SK-N-SH (cell line): Measurements from ENCODE around the gene PRKCQ. TPM values are rescaled to one million over a fixed set of nuclear protein-coding genes. Genes with fewer than 3 reads are reported as not detected.

Experiments
- CTCF ChIA-PET: fragments of 300-600, 350-600 bp; formaldehyde crosslinking; extraction: SDS; loops from one replicate; lab custom pipeline; 2021; lab: Yijun Ruan, JAX
- POLR2A ChIA-PET: fragments of 350-600 bp; sonication (Branson Sonifier 250); formaldehyde crosslinking; extraction: SDS; loops from one replicate; lab custom pipeline; 2020; ENCODE audit warnings: antibody characterized with exemption, inconsistent platforms; lab: Yijun Ruan, JAX
- DNase-seq: peaks from one replicate; pipeline ENCODE4 v3.0.0; 2012
- H2AFZ ChIP-seq: fragments of 200-600 bp; sonication (generic); 2 replicates; pipeline ENCODE4 v1.8.1; 2016; ENCODE audit warnings: antibody characterized with exemption, mild to moderate bottlenecking, low read depth
- H3F3A ChIP-seq: fragments of 200-600 bp; sonication (generic); replicated peaks from 2 replicates; pipeline ENCODE3; 2016; ENCODE audit warnings: antibody characterized with exemption, mild to moderate bottlenecking; ENCODE audit not compliant: insufficient read depth
- H3K27ac ChIP-seq, 2 experiments: fragments of 200-500 bp in 1 of 2; fragments of 200-600 bp in 1 of 2; sonication (Bioruptor generic) in 1 of 2; sonication (generic), shearing (Covaris generic) in 1 of 2; 2 replicates each; pipeline versions ENCODE4 v1.5.1 to v1.6.1; 2014 to 2016; ENCODE audit warnings: low read depth in 2 of 2, inconsistent platforms in 1 of 2, low read length in 1 of 2, mild to moderate bottlenecking in 1 of 2, mixed read lengths in 1 of 2
- H3K27me3 ChIP-seq: fragments of 200-600 bp; sonication (generic), shearing (Covaris generic); 2 replicates; pipeline ENCODE4 v1.6.1; 2016; ENCODE audit warnings: mixed run types; ENCODE audit not compliant: insufficient read depth
- H3K36me3 ChIP-seq, 2 experiments: fragments of 200-500 bp in 1 of 2; fragments of 200-600 bp in 1 of 2; sonication (Bioruptor generic) in 1 of 2; sonication (generic) in 1 of 2; replicated peaks in 1 of 2; 2 replicates each; pipeline versions ENCODE3 to v1.5.1; 2014 to 2016; ENCODE audit warnings: low read length in 1 of 2, mild to moderate bottlenecking in 1 of 2; ENCODE audit not compliant: insufficient read depth in 2 of 2, control insufficient read depth in 1 of 2
- H3K4me1 ChIP-seq, 2 experiments: fragments of 200-500 bp in 1 of 2; fragments of 200-600 bp in 1 of 2; sonication (Bioruptor generic) in 1 of 2; sonication (generic), shearing (Covaris generic) in 1 of 2; 2 replicates each; pipeline versions ENCODE4 v1.5.1 to v1.6.1; 2014 to 2016; ENCODE audit warnings: low read depth in 1 of 2, low read length in 1 of 2, mixed run types in 1 of 2; ENCODE audit not compliant: insufficient read depth in 2 of 2, control insufficient read depth in 1 of 2
- H3K4me2 ChIP-seq: fragments of 200-600 bp; sonication (generic), shearing (Covaris generic); 2 replicates; pipeline ENCODE4 v1.6.1; 2017; ENCODE audit warnings: mixed run types
- H3K4me3 ChIP-seq, 2 experiments: fragments of 200-500 bp in 1 of 2; fragments of 200-600 bp in 1 of 2; sonication (Bioruptor generic) in 1 of 2; sonication (generic), shearing (Covaris generic) in 1 of 2; 2 replicates each; pipeline versions ENCODE4 v1.5.1 to v1.8.1; 2014 to 2016; ENCODE audit warnings: low read depth in 2 of 2, inconsistent platforms in 1 of 2, low read length in 1 of 2, mild to moderate bottlenecking in 1 of 2, mixed read lengths in 1 of 2, moderate library complexity in 1 of 2
- H3K79me2 ChIP-seq: fragments of 200-600 bp; sonication (generic); 2 replicates; pipeline ENCODE4 v1.8.1; 2017; ENCODE audit warnings: mild to moderate bottlenecking; ENCODE audit not compliant: insufficient read depth
- H3K9ac ChIP-seq: fragments of 200-600 bp; sonication (generic); 2 replicates; pipeline ENCODE4 v1.6.1; 2017; ENCODE audit warnings: mixed run types
- H3K9me2 ChIP-seq: fragments of 200-600 bp; sonication (generic); 2 replicates; pipeline ENCODE4 v1.6.1; 2017; ENCODE audit warnings: mixed run types
- H3K9me3 ChIP-seq: fragments of 200-600 bp; sonication (generic); 2 replicates; pipeline ENCODE4 v1.6.1; 2017; ENCODE audit warnings: mixed run types, mild to moderate bottlenecking, moderate library complexity
- H4K20me1 ChIP-seq: fragments of 200-600 bp; sonication (generic); 2 replicates; pipeline ENCODE4 v1.6.1; 2017; ENCODE audit warnings: mild to moderate bottlenecking, mixed run types; ENCODE audit not compliant: insufficient read depth
- FOSL2 ChIP-seq: IDR thresholded peaks from 2 replicates; pipeline ENCODE4 v1.4.0; 2012; ENCODE audit warnings: low read depth, mild to moderate bottlenecking, moderate library complexity, borderline replicate concordance
- FOXJ3 ChIP-seq: sonication (generic); formaldehyde crosslinking; IDR thresholded peaks from 2 replicates; pipeline ENCODE4 v1.5.1; 2020; ENCODE audit warnings: mild to moderate bottlenecking, missing genetic modification reagents
- FOXM1 ChIP-seq: IDR thresholded peaks from 2 replicates; pipeline ENCODE4 v1.4.0; 2012; ENCODE audit warnings: low read depth, mild to moderate bottlenecking
- JUND ChIP-seq: IDR thresholded peaks from 2 replicates; pipeline ENCODE4 v1.4.0; 2012
- MXI1 ChIP-seq: IDR thresholded peaks from 2 replicates; pipeline ENCODE4 v1.6.1; 2012; ENCODE audit warnings: mild to moderate bottlenecking, low read depth, low read length, improper control_type of control experiment
- NFIC ChIP-seq: IDR thresholded peaks from 2 replicates; pipeline ENCODE4 v1.4.0; 2012; ENCODE audit warnings: borderline replicate concordance
- NRF1 ChIP-seq: IDR thresholded peaks from 2 replicates; pipeline ENCODE4 v1.6.1; 2012; ENCODE audit warnings: low read depth, mild to moderate bottlenecking, low read length
- PBX3 ChIP-seq: IDR thresholded peaks from 2 replicates; pipeline ENCODE4; 2012
- REST ChIP-seq: IDR thresholded peaks from 2 replicates; pipeline ENCODE4 v1.6.1; 2012; ENCODE audit warnings: mild to moderate bottlenecking, low read depth, low read length, moderate library complexity
- SIN3A ChIP-seq: IDR thresholded peaks from 2 replicates; pipeline ENCODE4 v1.6.1; 2012; ENCODE audit warnings: low read depth, mild to moderate bottlenecking, low read length, moderate library complexity, borderline replicate concordance
- SMC3 ChIP-seq: IDR thresholded peaks from 2 replicates; pipeline ENCODE4 v1.6.1; 2012; ENCODE audit warnings: low read depth, low read length, improper control_type of control experiment
- TAF1 ChIP-seq: IDR thresholded peaks from 2 replicates; pipeline ENCODE4 v1.6.1; 2012; ENCODE audit warnings: low read depth, mild to moderate bottlenecking, low read length, moderate library complexity, borderline replicate concordance
- TCF12 ChIP-seq: IDR thresholded peaks from 2 replicates; pipeline ENCODE4 v1.4.0; 2012
- ZBTB33 ChIP-seq: IDR thresholded peaks from 2 replicates; pipeline ENCODE4 v1.4.0; 2012; ENCODE audit warnings: low read depth, borderline replicate concordance
- polyA plus RNA-seq, 3 experiments: library from polyadenylated mRNA; depleted of rRNA; stranded (reverse); fragments of >200 nt; gene quantifications; 2 replicates each; pipeline ENCODE4 v1.2.3, GENCODE V29; 2012
- TF ChIP-seq, protein P1 (sequence below): fragments of 200-600 bp; sonication (generic); IDR thresholded peaks from 2 replicates; pipeline ENCODE4 v1.6.1; 2017; ENCODE audit warnings: antibody characterized with exemption, mild to moderate bottlenecking, moderate library complexity

PRKCQ gene
- polyA plus RNA-seq, 1 of the 3 experiments (the other 2 are of a cell fraction): 0.18 TPM

- no peaks in the 10 kb centered on the region for H3K9me2 ChIP-seq
- DNase-seq: no peak
- no peak overlapping the region for H3K9ac ChIP-seq
- no peak overlapping the region for H3K4me3 ChIP-seq
- no peak overlapping the region for H2AFZ ChIP-seq
- H3K9me3 ChIP-seq: no peaks in the 10 kb centered on the region
- TF ChIP-seq FOSL2 (no peak), ZBTB33 (no peak), TAF1 (no peak), REST (no peak), NRF1 (no peak), TCF12 (no peak), NFIC (no peak), FOXM1 (no peak), MXI1 (no peak), PBX3 (no peak), SIN3A (no peak), SMC3 (no peak), JUND (no peak), FOXJ3 (CRISPR knock-in tag) (no peak)
- TF ChIP-seq, protein P1, sequence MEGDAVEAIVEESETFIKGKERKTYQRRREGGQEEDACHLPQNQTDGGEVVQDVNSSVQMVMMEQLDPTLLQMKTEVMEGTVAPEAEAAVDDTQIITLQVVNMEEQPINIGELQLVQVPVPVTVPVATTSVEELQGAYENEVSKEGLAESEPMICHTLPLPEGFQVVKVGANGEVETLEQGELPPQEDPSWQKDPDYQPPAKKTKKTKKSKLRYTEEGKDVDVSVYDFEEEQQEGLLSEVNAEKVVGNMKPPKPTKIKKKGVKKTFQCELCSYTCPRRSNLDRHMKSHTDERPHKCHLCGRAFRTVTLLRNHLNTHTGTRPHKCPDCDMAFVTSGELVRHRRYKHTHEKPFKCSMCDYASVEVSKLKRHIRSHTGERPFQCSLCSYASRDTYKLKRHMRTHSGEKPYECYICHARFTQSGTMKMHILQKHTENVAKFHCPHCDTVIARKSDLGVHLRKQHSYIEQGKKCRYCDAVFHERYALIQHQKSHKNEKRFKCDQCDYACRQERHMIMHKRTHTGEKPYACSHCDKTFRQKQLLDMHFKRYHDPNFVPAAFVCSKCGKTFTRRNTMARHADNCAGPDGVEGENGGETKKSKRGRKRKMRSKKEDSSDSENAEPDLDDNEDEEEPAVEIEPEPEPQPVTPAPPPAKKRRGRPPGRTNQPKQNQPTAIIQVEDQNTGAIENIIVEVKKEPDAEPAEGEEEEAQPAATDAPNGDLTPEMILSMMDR: no peak
- no peak overlapping the region for H3K4me2 ChIP-seq
- H4K20me1 ChIP-seq: no peaks in the 10 kb centered on the region
- no peaks in the 10 kb centered on the region for H3K27me3 ChIP-seq
- no peak overlapping the region for H3K27ac ChIP-seq
- no peaks in the 10 kb centered on the region for H3K36me3 ChIP-seq
- no peaks in the 10 kb centered on the region for H3K79me2 ChIP-seq
- CTCF ChIA-PET: no interaction called here
- POLR2A ChIA-PET: no interaction called here
- no peaks in the 10 kb centered on the region for H3F3A ChIP-seq
- H3K4me1 ChIP-seq: no peaks in the 10 kb centered on the region
Measured at GRCh38 chr10:6610647-6611046, 30.6 kb upstream of the PRKCQ start.
